Germinal center (tissue), 1 donor: ENCODE measurements around the gene PID1.

Experiments used
- DNase-seq: peaks from one replicate; pipeline ENCODE4 v3.0.0; 2012; ENCODE audit warnings: mixed read lengths, low spot score

Gene PID1

GRCh38 chr2:229073935-229074334, 197.2 kb downstream of the PID1 start:
- DNase-seq: no peak

- no peak for DNase-seq
Observed at GRCh38 chr2:229071292-229071976, 199.7 kb downstream of the PID1 start.

- DNase-seq: no peak
Observed at GRCh38 chr2:229066121-229066715, 204.9 kb downstream of the PID1 start.

GRCh38 chr2:229064749-229065148, 206.3 kb downstream of the PID1 start:
- no peak for DNase-seq

- DNase-seq: no peak
Observed at GRCh38 chr2:229060147-229060546, 210.9 kb downstream of the PID1 start.

GRCh38 chr2:229059331-229060033, 211.6 kb downstream of the PID1 start:
- no peak for DNase-seq

GRCh38 chr2:229057976-229058553, 213.0 kb downstream of the PID1 start:
- DNase-seq: no peak

- DNase-seq: no peak
Observed at GRCh38 chr2:229054311-229054710, 216.8 kb downstream of the PID1 start.

GRCh38 chr2:229051798-229052197, 219.3 kb downstream of the PID1 start:
- DNase-seq: no peak

GRCh38 chr2:229050133-229050532, 221.0 kb downstream of the PID1 start:
- no peak for DNase-seq

- DNase-seq: no peak
Observed at GRCh38 chr2:229048134-229048533, 223.0 kb downstream of the PID1 start.

- DNase-seq: no peak
Observed at GRCh38 chr2:229045671-229046070, 225.4 kb downstream of the PID1 start.

GRCh38 chr2:229044581-229044980, 226.5 kb downstream of the PID1 start:
- DNase-seq: no peak

- no peak for DNase-seq
Observed at GRCh38 chr2:229043681-229044080, 227.4 kb downstream of the PID1 start.

- DNase-seq: no peak
Observed at GRCh38 chr2:229042349-229042748, 228.7 kb downstream of the PID1 start.

- no peak for DNase-seq
Observed at GRCh38 chr2:229041691-229042090, 229.4 kb downstream of the PID1 start.

- DNase-seq: no peak
Observed at GRCh38 chr2:229037621-229038020, 233.5 kb downstream of the PID1 start.

GRCh38 chr2:229033816-229034215, 237.3 kb downstream of the PID1 start:
- no peak for DNase-seq

- DNase-seq: no peak
Observed at GRCh38 chr2:229032608-229033234, 238.4 kb downstream of the PID1 start.

- DNase-seq: no peak
Observed at GRCh38 chr2:229027353-229028105, 243.6 kb downstream of the PID1 start.

- no peak for DNase-seq
Observed at GRCh38 chr2:229025653-229026052, 245.4 kb downstream of the PID1 start.

GRCh38 chr2:229022652-229023051, 248.4 kb downstream of the PID1 start:
- DNase-seq: no peak
